Hematopoietic multipotent progenitor cell treated with erythropoietin and hydrocortisone succinate and interleukin-3 and kit ligand, for 4 days (in vitro differentiated cells): ENCODE results near the gene GPX2.

Source experiments
- DNase-seq: peaks from one replicate; pipeline ENCODE4 v3.0.0-alpha.2; 2015

GPX2 gene

GRCh38 chr14:64958743-64959142, 16.2 kb upstream of the GPX2 start:
- DNase-seq = no peak

GRCh38 chr14:64958201-64958600, 15.7 kb upstream of the GPX2 start:
- no peak for DNase-seq

- DNase-seq = no peak
Observed at GRCh38 chr14:64956697-64957406, 14.3 kb upstream of the GPX2 start.

GRCh38 chr14:64955297-64955696, 12.8 kb upstream of the GPX2 start:
- DNase-seq = no peak

- no peak for DNase-seq
Observed at GRCh38 chr14:64954491-64955240, 12.1 kb upstream of the GPX2 start.

- no peak for DNase-seq
Observed at GRCh38 chr14:64953661-64954060, 11.1 kb upstream of the GPX2 start.

GRCh38 chr14:64953310-64953654, 10.7 kb upstream of the GPX2 start:
- no peak for DNase-seq

- DNase-seq = peak; percentile 65
Observed at GRCh38 chr14:64952598-64953309, 10.2 kb upstream of the GPX2 start.

GRCh38 chr14:64951724-64952123, 9.2 kb upstream of the GPX2 start:
- no peak for DNase-seq

GRCh38 chr14:64951291-64951690, 8.7 kb upstream of the GPX2 start:
- DNase-seq = no peak

GRCh38 chr14:64950889-64951288, 8.3 kb upstream of the GPX2 start:
- no peak for DNase-seq

GRCh38 chr14:64948612-64949210, 6.2 kb upstream of the GPX2 start:
- DNase-seq = no peak

- no peak for DNase-seq
Observed at GRCh38 chr14:64947710-64948611, 5.4 kb upstream of the GPX2 start.

GRCh38 chr14:64946310-64947045, 3.9 kb upstream of the GPX2 start:
- DNase-seq = no peak

GRCh38 chr14:64945431-64946178, 3.1 kb upstream of the GPX2 start:
- no peak for DNase-seq

GRCh38 chr14:64944861-64945260, 2.3 kb upstream of the GPX2 start:
- no peak for DNase-seq

- no peak for DNase-seq
Observed at GRCh38 chr14:64944041-64944440, 1.5 kb upstream of the GPX2 start.

GRCh38 chr14:64943556-64943955, 1.0 kb upstream of the GPX2 start:
- DNase-seq = peak; percentile 38

- no peak for DNase-seq
Observed at GRCh38 chr14:64940336-64940910, 2.1 kb downstream of the GPX2 start.

- no peak for DNase-seq
Observed at GRCh38 chr14:64939817-64940190, 2.7 kb downstream of the GPX2 start.
